Testis (tissue), 3 donors: ENCODE data around the gene MAP2K7. TPM values are rescaled to one million over a fixed set of nuclear protein-coding genes. Genes with fewer than 3 reads are reported as not detected.

Experiments used
- DNase-seq: peaks from one replicate; pipeline ENCODE4 v3.0.0-alpha.2; 2019
- H3K27ac ChIP-seq, 2 donors: fragments of 200-600 bp; sonication (generic); one replicate each; pipeline ENCODE4 v1.5.1; 2019
- H3K27me3 ChIP-seq: fragments of 200-600 bp; sonication (generic); one replicate; pipeline ENCODE4 v1.5.1; 2019
- H3K36me3 ChIP-seq: fragments of 200-600 bp; sonication (generic); one replicate; pipeline ENCODE4 v1.5.1; 2017; ENCODE audit warnings: low read depth; ENCODE audit errors: missing control alignments
- H3K4me1 ChIP-seq: fragments of 200-600 bp; sonication (generic); one replicate; pipeline ENCODE4 v1.5.1; 2019
- H3K4me3 ChIP-seq, 2 donors: fragments of 200-600 bp; sonication (generic); one replicate each; pipeline ENCODE4 v1.5.1; 2017 to 2019
- H3K9me3 ChIP-seq: fragments of 200-600 bp; sonication (generic); one replicate; pipeline ENCODE4 v1.5.1; 2017
- CTCF ChIP-seq, 3 experiments: fragments of 450-650 bp in 2 of 3; fragments of 200-600 bp in 1 of 3; sonication (generic) in 1 of 3; IDR thresholded peaks; one replicate each; pipeline ENCODE4 v1.5.1; 2016 to 2019; ENCODE audit warnings: antibody characterized with exemption in 3 of 3, mild to moderate bottlenecking in 2 of 3, moderate library complexity in 1 of 3
- POLR2A ChIP-seq: fragments of 450-650 bp; IDR thresholded peaks from one replicate; pipeline ENCODE4 v1.6.1; 2017; ENCODE audit warnings: antibody characterized with exemption, mild to moderate bottlenecking, moderate library complexity
- WGBS, 2 donors: methylation state at CpG; one replicate each; pipeline ENCODE4 v1.1.5; 2018; 5-methylcytosine and 5-hydroxymethylcytosine counted together
- intact Hi-C: fragments of 100-400 bp; cut with DNase I; formaldehyde crosslinking; loops from one replicate; pipeline ENCODE4 v1.15.1; 2023; ENCODE audit warnings: low total_unique reads
- polyA plus RNA-seq: library from polyadenylated mRNA; stranded (reverse); fragments of 350-450 nt; fragmentation: Illumina TruSeq; extraction: RNeasy Lipid Tissue Mini Kit (QIAGEN cat#74804); gene quantifications from one replicate; pipeline ENCODE4 v1.2.3, GENCODE V29; 2014; ENCODE audit warnings: low read depth, low replicate concordance; ENCODE audit not compliant: insufficient read depth
- total RNA-seq, 2 donors: library from RNA; depleted of rRNA; stranded (reverse); fragments of >200 nt; gene quantifications; one replicate each; pipeline ENCODE4 v1.2.3, GENCODE V29; 2016

The MAP2K7 gene
- total and polyA plus RNA-seq, 3 donors from 2014 or later = 30.6 to 44.0 (median 34.8) TPM

DNA sequence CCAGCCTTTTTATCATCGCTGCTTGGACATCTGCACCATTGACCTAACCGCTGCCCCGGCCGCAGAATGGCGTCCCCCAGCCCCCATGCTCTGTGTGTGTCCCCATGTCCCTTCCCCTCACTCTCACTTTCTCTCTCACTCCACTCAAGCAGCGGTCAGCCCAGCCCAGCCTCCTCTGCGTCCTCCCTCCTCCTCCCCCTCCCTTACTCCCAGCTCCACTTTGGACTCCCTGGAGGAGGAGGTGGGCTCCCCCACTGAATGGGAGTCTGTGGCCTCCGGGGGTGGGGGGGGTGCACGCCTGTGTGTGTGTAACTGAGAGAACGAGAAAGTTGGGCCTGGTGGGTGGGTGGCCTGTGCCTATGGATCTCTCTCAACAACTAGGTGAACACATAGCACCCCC, 2.2 kb downstream of the MAP2K7 start:
- Histone ChIP-seq H3K27ac (no peak overlapping the region), H3K27me3 (no peaks in the 10 kb centered on the region), H3K9me3 (no peaks in the 10 kb centered on the region), H3K4me3 (no peak overlapping the region), H3K4me1 (peaks cover 24% of the 10 kb centered on the region), H3K36me3 (no peaks in the 10 kb centered on the region)
- intact Hi-C loops = no loop called here
- TF ChIP-seq POLR2A (no peak), CTCF (IDR thresholded peaks at IDR 0.05) (no peak)
- no peak for DNase-seq
- WGBS, 2 donors = 86 to 93% methylated on average over 10 of the region's 10 CpGs

DNA sequence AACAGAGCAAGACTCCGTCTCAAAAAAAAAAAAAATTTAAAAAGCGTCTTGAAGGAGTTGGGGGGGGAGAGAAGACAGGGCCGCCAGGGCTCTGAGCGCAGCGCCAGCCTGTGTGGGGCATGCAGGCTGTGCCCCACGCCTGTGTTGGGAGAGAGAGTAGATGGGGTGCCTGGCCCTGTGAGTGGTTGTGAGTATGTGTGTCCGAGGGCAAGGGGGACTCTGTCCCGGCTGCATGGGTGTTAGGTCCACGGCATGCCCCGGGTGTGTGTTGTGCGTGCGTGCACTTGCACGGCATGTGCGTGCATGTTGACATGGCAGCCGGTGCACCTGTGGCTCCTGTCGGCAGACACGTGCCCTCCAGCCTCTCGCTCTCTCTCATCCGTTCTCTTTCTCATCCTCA, 3.4 kb downstream of the MAP2K7 start:
- intact Hi-C loops = no loop called here
- no peaks in the 10 kb centered on the region for H3K27me3 ChIP-seq
- H3K27ac ChIP-seq = no peak overlapping the region
- 89 to 93% methylated on average over 19 of the region's 19 CpGs for WGBS, 2 donors
- H3K4me1 ChIP-seq = peaks cover 24% of the 10 kb centered on the region
- no peaks in the 10 kb centered on the region for H3K36me3 ChIP-seq
- H3K9me3 ChIP-seq = no peaks in the 10 kb centered on the region
- DNase-seq = no peak
- TF ChIP-seq POLR2A (no peak), CTCF (IDR thresholded peaks at IDR 0.05) (no peak)
- no peak overlapping the region for H3K4me3 ChIP-seq

DNA sequence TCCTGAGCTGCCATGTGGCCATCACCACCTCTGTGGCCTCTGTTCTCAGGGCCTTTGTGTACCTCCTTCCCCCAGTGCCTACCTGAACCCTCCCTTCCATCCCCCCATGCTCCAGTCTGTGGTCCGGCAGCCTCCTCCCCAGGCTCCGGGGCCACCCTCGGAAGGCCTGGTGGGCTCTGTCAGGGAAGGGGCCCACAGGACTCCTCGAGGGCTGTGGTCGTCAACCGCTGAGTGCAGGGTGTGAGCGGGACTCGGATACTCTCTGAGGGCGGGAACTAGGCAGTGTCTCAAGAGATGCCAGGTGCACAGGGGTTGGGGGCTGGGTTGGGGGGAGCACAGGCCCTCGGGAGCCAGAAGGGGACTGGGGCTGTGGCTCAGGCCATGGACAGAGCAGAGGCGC, 3.9 kb downstream of the MAP2K7 start:
- H3K4me1 ChIP-seq = peaks cover 24% of the 10 kb centered on the region
- no peaks in the 10 kb centered on the region for H3K36me3 ChIP-seq
- no peaks in the 10 kb centered on the region for H3K27me3 ChIP-seq
- no peaks in the 10 kb centered on the region for H3K9me3 ChIP-seq
- H3K27ac ChIP-seq = no peak overlapping the region
- no peak for DNase-seq
- WGBS, 2 donors = 88 to 89% methylated on average over 6 to 11 of the region's 11 CpGs
- intact Hi-C loops = no loop called here
- no peak for TF ChIP-seq POLR2A
- TF ChIP-seq CTCF (IDR thresholded peaks at IDR 0.05) = no peak
- no peak overlapping the region for H3K4me3 ChIP-seq

- no peaks in the 10 kb centered on the region for H3K36me3 ChIP-seq
- TF ChIP-seq POLR2A = no peak
- TF ChIP-seq CTCF (IDR thresholded peaks at IDR 0.05) = no peak
- DNase-seq = peak; percentile 59
- intact Hi-C loops = no loop called here
- peaks cover 18% of the 10 kb centered on the region for H3K4me1 ChIP-seq
- H3K27me3 ChIP-seq = no peaks in the 10 kb centered on the region
- no peak overlapping the region for H3K27ac ChIP-seq
- WGBS, 2 donors = 77 to 85% methylated on average over 9 to 14 of the region's 14 CpGs
- H3K4me3 ChIP-seq = no peak overlapping the region
- no peaks in the 10 kb centered on the region for H3K9me3 ChIP-seq
Measured at GRCh38 chr19:7908078-7908699, 4.5 kb downstream of the MAP2K7 start.
